Fibroblast of peridontal ligament (primary cell): ENCODE measurements around the gene PIGR.

Experiments
- DNase-seq: peaks from one replicate; pipeline ENCODE4 v3.0.0-alpha.2; 2010; ENCODE audit errors: extremely low read depth

PIGR gene

DNA sequence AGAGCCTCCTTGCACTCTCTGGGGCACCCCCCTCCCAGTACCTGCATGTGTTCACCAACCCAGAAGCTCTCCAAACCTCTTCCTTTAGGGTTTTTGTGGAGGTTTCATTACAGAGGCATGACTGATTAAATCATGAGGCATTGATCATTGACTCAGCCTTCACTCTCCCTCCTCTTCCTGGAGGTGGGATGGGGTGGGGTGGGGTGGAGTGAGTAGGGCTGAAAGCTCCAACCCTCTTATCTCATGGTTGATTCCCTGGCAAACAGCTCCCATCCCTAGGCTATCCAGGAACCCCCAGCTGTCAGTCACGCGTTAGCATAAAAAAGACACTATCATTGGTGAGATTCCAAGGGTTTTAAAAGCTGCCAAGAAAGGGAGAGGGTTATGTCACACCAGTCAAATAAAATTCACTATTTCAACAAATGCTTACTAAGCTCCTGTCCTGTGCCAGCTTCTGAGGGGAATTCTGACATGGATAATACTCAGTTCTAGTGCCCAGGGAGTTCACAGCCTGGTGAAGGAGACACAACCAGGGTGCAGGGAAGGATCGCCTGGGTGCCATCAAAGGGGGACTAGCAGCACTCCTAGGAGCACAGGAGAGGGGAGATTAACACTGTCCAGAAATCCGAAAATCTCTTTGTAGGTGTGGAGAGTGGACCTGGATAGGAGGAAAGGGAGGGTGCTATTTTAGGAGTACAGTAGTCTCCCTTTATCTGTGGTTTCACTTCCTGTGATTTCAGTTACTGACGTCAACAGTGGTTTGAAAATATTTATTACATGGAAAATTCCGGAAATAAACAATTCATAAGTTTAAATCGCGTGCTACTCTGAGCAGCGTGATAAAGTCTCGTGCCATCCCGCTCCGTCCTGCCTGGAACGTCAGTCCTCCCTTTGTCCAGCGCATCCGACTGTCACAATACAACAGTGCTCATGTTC is 55.9 kb downstream of the PIGR start:
- peak; percentile 65 for DNase-seq

DNA sequence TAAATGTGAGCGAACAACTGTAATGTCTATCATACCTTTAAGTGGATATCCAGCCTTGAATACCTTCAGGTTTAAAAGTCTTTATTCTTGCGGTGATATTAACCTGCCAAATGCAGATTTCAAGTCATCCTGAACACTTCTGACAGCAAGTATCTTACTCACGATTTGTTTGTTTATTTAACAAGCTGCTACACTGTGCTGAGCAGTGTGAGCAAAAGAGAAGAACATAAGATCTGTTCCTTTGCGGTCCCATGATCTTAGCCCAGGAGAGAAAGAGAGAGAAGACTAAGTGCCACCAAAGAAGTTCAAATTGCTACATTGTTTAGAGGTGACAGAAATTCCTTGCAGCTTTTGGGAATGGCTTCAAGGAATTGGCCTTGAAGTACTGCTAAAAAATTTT is 58.6 kb downstream of the PIGR start:
- DNase-seq: no peak

DNA sequence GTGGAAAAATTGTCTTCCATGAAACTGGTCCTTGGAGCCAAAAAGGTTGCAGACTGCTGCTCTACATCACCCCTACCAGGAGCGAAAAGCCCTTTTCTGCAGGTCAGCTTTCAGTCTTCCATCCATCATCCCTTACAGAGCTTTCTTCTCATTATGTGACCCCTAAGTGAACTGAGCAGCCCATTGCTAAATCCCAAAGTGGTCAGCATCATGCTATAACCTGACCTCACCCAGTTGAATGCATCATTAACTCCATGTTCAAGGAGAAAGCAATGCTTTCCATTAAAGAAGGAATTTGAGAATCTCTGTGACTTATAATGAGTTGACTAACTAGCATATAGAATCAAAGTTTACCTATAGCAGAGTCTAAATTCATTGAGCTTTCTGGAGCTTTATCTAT is 59.4 kb downstream of the PIGR start:
- DNase-seq: no peak

DNA sequence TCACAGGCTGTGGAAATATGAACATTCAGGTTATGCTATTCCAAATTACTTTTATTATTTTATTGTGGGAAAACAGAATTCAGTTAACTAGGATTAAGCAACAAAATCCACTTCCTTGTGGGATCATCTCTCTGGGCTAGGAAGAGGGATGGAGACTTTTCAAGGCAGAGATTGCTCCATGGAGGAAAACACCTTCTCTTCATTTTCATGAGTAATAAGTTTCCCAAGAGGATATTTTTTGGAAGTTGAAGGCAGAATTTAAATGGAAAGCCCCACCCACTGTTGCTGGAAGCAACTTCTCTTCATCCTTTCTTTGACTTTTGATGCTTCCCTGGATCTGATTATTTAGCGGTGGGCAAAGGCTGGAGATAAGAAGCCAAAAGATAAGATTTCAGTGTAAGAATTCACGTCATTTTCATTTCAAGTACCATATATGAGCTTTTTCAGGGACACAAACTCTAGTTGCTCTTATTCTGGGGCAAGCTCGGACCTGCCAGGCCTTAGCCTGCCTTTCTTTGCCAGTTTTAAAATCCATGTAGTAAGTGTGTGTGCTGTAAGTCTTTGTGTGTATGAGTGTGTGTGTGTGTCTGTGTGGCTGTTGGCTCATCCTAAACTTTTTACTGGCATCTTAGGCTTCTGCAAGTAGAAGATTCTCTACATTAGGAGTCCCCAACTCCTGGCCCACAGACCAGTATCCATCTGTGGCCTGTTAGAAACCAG is 60.8 kb downstream of the PIGR start:
- peak; percentile 64 for DNase-seq

DNA sequence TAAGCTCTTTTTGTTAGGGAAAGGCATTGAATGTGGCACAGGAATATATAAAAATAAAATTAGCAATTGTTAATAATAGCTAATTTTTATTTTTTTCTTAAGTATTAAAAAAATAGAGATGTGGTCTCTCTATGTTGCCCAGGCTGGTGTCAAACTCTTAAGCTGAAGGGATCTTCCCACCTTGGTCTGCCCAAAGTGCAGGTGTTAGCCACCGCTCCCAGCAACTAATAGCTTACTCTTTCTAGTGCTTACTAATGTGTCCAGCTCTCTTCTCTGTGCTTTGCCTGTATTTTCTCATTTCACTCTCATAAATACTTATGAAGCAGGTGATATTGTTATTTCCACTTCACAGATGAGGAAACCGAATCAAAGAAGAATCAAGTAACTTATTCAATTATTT is 62.4 kb downstream of the PIGR start:
- DNase-seq: no peak

DNA sequence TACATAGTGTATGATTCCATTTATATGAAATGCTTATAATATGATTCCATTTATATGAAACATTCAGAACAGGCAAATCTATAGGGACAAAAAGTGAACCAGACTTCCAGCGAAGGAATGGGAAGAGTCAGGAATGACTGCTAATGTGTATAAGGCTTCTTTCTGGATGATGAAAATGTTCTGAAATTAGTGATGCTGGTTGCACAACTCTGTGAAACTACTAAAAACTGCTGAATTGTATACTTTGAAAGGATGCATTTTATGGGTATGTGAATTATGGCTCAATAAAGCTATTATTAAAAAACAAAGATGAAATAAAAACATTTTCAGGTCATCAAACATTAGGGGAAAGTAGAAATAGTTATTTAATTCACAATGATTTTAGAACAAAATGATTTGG is 63.1 kb downstream of the PIGR start:
- DNase-seq: peak; percentile 56

DNA sequence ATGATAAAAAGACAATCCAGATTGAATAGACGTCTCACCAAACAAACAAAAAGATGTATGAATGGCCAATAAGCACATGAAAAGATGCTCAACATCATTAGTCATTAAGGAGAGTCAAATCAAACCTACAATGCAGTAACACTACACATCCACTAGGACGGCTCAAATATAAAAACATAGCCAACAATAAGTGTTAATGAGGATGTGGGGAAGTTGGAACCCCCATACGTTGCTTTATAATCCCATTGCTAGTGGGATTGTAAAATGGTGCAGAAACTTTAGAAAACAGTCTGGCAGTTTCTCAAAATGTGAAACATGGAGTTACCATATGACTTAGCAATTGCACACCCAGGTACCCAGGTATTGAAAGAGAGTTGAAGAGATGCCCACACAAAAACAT is 63.7 kb downstream of the PIGR start:
- DNase-seq: no peak

DNA sequence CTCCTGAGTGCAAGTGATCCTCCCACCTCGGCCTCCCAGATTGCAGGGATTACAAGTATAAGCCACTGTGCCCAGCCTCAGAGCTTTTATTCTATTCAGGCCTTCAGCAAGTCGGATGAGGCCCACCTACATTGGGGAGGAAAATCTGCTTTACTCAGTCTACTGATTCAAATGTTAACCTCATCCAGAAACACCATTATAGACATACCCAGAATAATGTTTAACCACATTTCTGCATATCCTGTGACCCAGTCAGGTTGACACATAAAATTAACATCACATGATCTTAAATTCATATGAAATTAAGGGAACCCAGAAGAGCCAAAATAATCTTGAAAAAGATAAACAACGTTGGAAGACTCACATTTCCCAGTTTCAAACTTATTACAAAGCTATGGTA is 66.0 kb downstream of the PIGR start:
- no peak for DNase-seq
